Activated CD8-positive, alpha-beta memory T cell treated with anti-CD3 and anti-CD28 coated beads for 1 hour (primary cell): ENCODE data around the gene NTMT2.
"Not testable (repeated sequence)": the region's sequence is repeated elsewhere in the genome, so short reads cannot be mapped to it uniquely, and the experiment has no call there.

Experiments used
- DNase-seq, 2 donors: peaks; one replicate each; pipeline ENCODE4 v3.0.0-alpha.2; 2020; ENCODE audit warnings: low read depth in 1 of 2; ENCODE audit errors: extremely low read depth in 1 of 2

The NTMT2 gene

GRCh38 chr1:170145770-170146676, at the start of gene NTMT2:
Gene NTMT2 (plus strand): TSS chr1:170145959. CDS start chr1:170146108, 149 bp downstream.
- DNase-seq = no peak

DNA sequence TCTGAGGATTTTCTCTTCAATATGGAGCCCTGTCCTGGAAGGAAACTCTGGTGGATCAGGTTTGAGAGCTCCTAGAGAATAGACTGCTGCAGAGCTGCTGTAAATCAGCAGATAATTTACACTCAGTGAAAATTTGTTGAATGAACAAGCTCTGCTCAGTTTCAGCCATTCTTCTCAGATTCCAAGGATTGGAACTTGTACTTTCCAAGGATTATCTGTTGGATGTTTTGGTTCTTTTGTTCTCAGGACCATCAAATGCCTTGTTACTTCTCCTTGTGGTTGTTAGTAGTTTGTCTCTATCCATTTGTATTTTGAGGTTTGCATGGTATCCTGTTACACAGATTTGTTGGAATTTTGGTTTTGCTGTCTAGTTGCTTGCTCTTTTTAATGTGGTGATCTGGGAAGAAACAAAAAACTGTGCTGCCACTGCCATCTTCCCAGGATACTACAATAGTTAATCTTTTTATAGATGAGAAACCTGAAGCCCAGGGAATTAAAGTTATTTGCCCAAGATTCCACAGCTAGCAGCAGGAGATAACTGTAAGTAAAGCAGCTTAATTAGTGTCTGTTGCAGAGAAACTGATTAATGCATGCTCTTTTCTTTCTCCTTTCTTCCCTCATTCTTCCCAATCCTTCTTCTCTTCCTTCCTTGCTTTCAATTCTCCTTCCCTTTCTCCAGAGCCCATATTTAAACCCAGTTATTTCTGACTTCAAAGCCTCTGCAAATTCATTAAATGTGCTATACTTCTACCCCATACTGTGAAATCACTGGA, 49.6 kb upstream of the NTMT2 start:
- no peak for DNase-seq

GRCh38 chr1:170096806-170097340, 48.9 kb upstream of the NTMT2 start:
- no peak for DNase-seq

GRCh38 chr1:170097449-170097948, 48.3 kb upstream of the NTMT2 start:
- no peak for DNase-seq

DNA sequence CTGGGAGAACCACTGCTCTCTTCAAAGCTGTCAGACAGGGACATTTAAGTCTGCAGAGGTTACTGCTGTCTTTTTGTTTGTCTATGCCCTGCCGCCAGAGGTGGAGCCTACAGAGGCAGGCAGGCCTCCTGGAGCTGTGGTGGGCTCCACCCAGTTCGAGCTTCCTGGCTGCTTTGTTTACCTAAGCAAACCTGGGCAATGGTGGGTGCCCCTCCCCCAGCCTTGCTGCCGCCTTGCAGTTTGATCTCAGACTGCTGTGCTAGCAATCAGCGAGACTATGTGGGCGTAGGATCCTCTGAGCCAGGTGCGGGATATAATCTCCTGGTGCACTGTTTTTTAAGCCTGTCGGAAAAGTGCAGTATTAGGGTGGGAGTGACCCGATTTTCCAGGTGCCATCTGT, 32.6 kb upstream of the NTMT2 start:
- not testable (repeated sequence) for DNase-seq

- no peak for DNase-seq
Observed at GRCh38 chr1:170114906-170115305, 30.9 kb upstream of the NTMT2 start.

DNA sequence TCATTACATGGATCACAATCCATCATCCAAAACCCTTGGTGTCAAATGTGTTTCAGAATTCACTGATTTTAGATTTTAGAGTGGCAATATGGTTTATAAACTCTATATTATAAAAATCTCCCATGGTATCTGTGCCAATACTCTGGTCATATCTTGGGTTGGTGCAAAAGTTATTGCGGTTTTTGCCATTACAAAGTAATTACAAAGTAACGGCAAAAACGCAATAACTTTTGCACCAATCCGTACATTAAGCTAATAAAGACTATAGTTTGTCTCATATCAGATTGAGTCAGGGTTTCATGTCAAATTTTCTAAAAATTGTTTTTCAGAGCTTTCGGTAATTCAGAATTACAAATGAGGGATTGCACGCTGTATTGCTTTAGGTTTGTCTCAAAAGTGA, 23.4 kb upstream of the NTMT2 start:
- no peak for DNase-seq

DNA sequence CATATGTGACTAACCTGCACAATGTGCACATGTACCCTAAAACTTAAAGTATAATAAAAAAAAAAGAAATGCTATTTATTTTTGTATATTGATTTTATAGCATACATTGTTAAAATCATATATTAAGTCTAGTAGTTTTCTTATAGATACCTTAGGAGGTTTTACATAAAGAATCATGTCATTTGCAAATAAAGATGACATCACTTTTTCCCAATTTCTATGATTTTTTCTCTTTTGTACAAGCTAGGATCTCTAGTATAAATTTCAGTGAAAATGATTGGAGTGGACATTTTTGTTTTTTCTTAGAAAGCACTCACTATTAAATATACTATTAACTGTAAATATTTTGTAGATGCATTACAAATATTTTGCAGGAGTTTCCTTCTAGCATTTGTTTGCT, 20.5 kb upstream of the NTMT2 start:
- no peak for DNase-seq

GRCh38 chr1:170126696-170127095, 19.1 kb upstream of the NTMT2 start:
- DNase-seq = no peak

DNA sequence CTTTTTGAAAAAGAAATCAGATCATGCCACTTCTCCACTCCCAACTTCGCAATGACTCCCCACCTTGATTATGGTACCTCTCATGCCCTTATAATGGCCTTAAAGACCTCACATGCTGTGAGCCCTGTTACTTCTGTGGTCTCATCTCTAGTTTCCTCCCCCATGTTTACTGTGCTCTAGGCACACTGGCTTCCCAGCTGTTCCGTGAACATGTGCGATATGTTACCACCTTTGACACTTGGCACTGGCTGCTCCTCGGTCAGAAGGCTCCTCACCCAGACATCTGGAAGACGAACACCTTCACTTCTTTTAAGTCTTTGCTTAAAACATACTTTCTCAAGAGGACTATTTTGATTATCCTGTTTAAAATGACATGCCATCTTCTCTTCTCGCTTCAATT, 14.3 kb upstream of the NTMT2 start:
- DNase-seq = no peak

DNA sequence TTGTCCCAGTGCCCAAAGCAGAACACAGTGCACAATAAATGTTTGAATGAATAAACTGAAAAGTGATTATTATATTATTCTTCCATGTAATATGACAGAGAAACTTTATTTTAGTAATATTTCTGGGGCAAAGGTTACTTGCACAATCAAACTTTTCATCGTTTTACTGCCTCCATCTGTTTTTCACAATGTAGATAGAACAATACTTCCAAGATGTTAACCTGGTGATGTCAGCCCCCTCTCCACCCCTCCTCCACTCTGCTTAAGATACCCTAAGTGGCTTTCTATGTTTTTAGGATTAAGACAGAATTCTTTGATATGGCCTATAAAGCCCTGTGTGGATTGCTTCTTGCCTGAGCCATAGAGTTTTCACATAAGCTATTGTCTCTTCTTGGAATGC, 13.8 kb upstream of the NTMT2 start:
- DNase-seq = no peak

GRCh38 chr1:170133766-170134495, 11.8 kb upstream of the NTMT2 start:
- no peak for DNase-seq

DNA sequence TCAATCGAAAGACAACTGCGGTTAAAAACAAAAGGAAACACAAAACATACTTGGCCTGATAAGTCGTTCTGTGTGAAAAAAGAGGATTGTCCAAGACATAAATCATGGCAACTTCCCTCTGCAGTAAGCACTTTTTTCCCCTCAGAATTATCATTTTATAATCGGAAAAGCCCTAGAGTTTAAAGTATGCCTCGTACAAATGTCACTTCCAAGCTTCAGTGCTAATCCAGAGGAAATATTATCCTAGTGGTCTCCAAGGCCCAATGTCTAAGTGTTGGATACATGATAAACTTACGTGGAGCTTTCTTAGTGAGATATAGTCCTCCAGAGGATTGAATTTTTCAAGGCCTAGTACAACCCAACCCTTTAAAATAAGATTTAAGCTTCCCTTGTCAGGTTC, 11.2 kb upstream of the NTMT2 start:
- DNase-seq = no peak

- no peak for DNase-seq
Observed at GRCh38 chr1:170140371-170140770, 5.4 kb upstream of the NTMT2 start.

DNA sequence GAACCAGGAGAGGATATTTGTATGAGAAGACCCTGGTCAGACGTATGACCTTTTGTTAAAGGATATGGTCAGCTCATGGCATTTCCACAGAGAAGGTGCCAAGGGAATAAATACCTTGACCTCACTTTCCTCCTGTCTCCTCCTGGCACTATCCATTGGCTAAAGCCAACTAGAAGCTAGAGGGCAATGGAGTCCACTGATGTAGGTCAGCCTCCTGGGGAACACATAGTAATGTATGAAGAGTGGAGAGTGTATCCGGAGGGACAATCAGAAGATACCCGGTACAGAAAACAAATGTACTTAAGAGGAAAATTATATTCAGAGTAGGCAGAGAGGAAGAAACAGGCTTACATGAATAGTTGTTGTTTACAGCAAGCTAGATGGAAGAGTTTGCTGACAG, 698 bp upstream of the NTMT2 start:
- DNase-seq = no peak

DNA sequence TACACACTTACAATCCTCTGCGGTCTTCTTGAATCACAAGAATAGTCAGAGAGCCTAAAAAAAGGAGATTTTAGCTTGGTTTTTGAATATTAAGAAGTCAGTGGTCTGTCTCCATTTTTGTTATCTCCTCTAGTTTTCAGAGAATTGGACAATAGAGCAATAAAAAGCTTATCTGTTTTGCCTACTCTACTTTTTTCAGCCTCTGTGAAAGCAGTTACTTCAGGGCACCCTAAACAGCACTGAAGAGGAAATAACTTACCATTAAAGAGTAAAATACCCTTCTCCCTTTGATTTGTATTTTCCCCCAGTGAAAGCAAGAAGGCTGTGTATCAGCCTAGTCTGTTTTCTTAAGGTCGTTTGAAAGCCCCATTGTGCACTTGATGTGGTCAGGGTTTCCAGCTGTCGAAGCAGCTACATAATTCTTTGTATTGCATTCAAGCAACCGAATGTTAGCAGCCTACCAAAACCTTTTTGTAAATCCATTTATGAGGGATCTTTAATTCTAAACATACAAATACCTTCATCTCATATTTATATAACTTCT, 1.0 kb downstream of the NTMT2 start:
- DNase-seq = no peak

- DNase-seq = no peak
Observed at GRCh38 chr1:170149241-170149640, 3.5 kb downstream of the NTMT2 start.

DNA sequence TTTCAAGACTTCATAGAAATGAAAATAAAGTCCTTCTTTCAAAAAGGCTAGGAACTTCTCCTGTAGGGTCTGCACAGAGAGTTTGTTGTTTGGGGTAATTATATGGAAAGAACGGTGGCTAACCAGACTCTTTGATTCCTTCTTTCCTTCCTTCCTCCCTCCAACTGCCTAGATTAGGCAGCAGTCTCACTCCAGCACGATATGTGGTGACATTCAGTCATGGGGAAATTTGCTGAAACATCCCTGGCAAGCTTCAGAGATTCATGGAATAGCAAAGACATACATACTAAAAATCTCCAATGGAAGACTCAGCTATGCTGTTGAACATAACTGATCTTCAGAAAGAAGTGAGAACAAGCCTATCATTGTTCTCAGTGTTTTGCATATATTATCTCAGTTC, 4.3 kb downstream of the NTMT2 start:
- no peak for DNase-seq

GRCh38 chr1:170150921-170151320, 5.2 kb downstream of the NTMT2 start:
- no peak for DNase-seq

GRCh38 chr1:170153417-170153816, 7.7 kb downstream of the NTMT2 start:
- DNase-seq = no peak

DNA sequence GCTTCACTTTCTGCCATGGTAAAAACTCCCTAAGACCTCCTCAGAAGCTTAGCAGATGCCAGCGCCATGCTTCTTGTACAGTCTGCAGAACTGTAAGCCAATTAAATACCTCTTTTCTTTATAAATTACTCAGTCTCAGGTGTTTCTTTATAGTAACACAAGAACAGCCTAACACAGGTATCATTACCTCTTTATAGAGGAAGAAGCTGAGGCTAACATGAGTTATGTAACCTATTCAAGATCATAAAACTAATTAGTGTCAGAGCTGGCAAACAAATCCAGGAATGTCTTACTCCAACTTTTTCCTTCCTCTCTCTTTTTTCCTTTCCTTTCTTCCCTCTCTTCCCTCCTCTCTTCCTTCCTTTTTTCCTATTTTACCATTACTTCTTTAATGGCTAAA, 9.3 kb downstream of the NTMT2 start:
- DNase-seq = no peak
